ENCODE results near the gene KRTAP12-3.

- no peak for TF ChIP-seq POLR2AphosphoS5 (IDR thresholded peaks at IDR 0.05)
- TF ChIP-seq EP300 (IDR thresholded peaks at IDR 0.05), result no peak
Measured at GRCh38 chr21:44658541-44658910, 794 bp downstream of the KRTAP12-3 start.
